NCI-H748 (cell line): ENCODE data around the gene RASSF8.
A peak's percentile ranks its signal among the peaks of the same experiment; 100 is the strongest.

Experiments used
- DNase-seq: peaks from one replicate; lab custom pipeline; 2025; ENCODE audit not compliant: unreplicated experiment; lab: John Stamatoyannopoulos, UW

Gene RASSF8

GRCh38 chr12:26027401-26027800 lies 68.9 kb downstream of the RASSF8 start:
- DNase-seq, result no peak

GRCh38 chr12:26028953-26029735 lies 70.7 kb downstream of the RASSF8 start:
- peak; percentile 14 for DNase-seq

DNA sequence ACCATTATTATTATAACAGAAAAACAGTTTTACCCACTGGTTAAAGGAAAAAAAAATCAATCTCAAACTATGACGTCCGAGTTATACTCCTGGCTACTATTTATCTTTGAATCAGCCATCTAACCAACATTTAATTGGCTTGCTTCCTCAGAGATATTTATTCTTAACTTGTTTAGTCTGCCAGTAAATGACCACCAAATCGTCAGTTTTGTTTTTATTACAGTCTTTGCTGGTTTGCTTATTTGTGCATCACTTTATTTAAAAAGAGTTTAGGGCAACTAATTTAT lies 71.2 kb downstream of the RASSF8 start:
- no peak for DNase-seq

DNA sequence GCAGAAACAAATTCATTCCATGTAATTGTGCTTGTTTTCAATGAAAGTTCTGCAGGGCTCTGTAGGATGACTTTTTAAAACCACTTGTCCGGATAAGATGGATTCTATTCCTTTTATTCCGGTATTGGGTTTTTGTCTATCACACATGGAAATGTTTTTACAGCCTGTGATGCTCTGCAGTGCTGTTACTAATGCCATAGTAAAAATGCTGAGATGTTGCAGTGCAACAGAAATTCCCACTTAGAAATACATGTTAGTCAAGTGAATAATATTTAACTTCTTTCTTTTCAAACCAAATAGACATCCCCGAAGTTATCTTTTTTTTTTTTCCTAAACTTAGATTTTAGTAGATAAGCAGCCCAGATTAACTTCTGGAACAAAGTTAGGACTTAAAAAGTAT lies 71.9 kb downstream of the RASSF8 start:
- DNase-seq, result no peak

DNA sequence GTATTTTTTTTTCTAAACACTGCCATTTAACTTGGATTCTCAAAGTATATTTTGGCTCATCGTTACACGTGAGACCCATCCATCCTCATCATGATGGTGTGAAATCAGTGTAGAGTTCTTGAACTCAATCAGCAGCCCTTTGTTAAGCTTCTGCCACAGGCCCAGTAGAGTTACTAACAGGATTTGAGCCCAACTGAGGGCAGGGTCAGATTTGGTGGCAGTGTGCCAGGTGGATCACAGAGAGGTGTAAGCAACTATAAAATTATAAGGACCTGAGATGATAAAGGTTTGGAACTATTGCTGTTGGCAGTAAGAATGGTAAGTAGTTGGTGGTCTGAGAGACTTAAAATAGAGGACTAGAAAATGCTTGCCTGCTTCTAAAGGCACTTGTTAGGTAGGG lies 72.8 kb downstream of the RASSF8 start:
- DNase-seq, result no peak

DNA sequence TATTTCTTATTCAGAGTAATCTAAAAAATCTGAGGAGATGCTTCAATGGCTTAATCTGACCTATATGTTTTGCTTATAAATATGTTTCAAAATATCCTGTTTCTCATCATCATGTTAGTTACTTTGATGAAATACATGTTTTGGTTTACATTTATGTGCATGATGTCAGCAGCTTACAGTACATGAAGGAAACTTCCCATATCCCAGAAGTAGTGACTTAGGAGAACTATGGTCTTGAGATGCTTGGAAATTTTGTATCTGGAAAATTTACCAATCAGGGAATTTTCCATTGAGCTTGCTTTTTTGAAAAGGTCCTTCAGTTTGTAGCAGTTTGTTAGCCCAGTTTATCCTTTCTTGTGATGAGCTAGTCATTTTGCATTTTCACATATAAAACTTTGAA lies 73.3 kb downstream of the RASSF8 start:
- no peak for DNase-seq

DNA sequence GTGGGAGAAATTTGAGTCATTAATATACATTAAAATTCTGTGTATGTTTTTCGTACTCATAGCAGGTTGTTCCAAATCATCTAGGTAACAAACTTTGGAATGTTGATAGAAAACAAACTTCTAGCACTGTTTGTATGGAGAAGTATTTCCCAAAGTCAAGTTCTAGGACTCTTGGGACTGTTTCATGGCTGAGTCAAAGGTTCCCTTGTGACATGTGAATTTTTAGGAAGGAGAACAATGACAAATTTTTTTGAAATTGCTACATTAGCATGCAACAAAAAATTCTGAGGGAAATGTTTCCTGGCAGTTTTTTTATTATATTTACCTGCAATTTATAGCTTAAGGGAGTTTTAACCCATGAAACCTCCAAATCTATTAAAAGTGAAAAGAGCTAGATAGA lies 73.8 kb downstream of the RASSF8 start:
- no peak for DNase-seq

DNA sequence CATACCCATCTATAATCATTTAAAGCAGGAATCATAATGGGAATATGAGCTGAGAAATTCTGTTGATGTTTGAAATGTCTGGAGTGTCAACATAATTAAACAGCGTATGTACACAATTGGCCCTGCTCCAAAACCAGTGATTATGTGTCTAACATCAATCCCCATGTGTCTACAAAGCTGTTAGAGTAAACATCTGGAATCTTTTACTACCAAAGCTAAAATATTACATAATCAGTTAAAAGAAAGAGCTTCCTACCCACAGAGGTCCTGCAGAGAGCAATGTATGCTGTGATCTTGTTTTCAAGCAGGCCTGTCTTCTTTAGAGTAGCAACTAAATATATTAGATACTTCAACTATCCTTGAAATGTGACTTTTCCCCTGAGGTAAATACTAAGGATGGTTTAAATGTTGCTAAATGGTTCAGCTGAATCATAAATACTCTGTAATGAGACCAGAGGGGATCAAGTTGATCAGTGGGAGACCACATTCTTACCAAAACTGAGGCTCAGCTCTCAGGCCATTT lies 74.3 kb downstream of the RASSF8 start:
- peak; percentile 79 for DNase-seq

GRCh38 chr12:26034371-26035142 lies 76.1 kb downstream of the RASSF8 start:
- no peak for DNase-seq

GRCh38 chr12:26036877-26037276 lies 78.4 kb downstream of the RASSF8 start:
- DNase-seq, result no peak

- DNase-seq, result no peak
Measured at GRCh38 chr12:26037615-26038220, 79.2 kb downstream of the RASSF8 start.

GRCh38 chr12:26042645-26043044 lies 84.2 kb downstream of the RASSF8 start:
- no peak for DNase-seq

- DNase-seq, result no peak
Measured at GRCh38 chr12:26043135-26044006, 84.9 kb downstream of the RASSF8 start.

- no peak for DNase-seq
Measured at GRCh38 chr12:26044007-26044394, 85.5 kb downstream of the RASSF8 start.

DNA sequence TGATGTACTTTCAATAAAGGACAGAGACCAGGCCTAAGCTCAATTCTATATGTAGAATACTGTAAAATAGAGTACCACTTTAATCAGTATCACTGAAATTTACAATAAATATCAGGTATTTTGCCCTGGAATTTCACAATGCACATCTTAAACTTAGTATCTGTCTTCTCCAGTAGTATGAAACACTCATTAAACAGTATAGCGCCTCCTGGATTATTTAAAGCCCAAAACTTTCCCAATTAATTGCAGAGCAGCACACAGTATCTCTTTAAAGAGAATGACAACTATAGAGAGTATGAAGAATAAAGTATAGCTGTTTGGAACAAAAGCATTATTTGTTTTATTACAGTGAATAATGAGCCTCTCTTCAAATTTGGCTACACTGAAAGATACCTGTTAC lies 86.1 kb downstream of the RASSF8 start:
- no peak for DNase-seq

- no peak for DNase-seq
Measured at GRCh38 chr12:26046203-26046602, 87.7 kb downstream of the RASSF8 start.

GRCh38 chr12:26046906-26047305 lies 88.4 kb downstream of the RASSF8 start:
- DNase-seq, result no peak

DNA sequence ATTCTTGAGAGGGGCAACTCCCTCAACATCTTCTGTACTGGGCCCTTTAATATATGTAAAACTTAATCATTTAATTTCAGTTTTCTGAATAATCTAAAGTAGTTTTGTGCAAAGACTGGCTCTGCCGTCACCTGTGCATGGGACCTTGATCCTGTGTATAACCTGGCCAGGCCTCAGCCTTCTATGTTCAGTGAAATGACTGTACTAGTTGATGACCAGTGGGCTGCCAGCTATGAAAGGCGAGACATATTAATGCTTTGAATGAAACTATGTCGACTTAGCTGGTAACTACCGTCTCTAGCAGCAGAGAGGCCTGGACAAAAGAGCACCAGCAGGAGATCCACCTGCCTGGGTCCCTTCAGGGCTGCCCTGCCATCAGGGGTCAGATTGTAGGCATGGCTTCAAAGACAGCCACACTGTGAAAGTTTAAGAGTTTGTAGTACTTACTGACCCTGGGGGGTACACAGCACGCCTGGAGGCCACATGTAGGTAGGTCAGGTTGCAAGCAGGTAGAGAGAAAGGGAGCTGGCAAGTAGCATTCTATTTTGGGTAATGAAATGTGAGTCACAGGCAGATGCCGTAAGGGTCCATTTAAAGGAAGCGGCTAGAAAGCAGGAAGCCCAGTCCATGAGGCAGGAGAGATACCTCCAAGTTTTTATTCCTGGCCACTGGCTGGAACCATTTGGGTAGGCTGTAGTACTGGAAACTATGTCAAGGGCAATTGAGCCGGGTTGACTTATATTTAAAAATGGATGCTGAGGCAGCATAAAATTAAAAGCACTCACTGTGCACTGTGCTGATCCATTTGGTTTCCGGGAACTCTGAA lies 89.1 kb downstream of the RASSF8 start:
- DNase-seq, result no peak

DNA sequence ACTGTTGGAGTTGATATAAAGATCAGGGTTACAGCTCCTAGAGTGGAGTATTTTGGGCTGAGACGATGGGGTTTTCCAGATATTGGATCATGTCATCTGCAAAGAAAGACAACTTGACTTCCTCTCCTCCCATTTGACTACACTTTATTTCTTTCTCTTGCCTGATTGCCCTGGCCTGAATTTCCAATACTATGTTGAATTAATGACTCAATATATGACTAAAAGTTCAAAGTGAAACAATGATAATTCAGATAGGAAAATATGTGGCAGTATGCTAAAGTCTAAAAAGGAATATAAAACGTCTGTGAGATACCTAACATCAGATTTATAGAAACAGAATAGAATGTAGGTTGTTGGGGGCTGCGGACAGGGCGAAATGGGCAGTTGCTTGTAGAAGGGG lies 94.2 kb downstream of the RASSF8 start:
- DNase-seq, result no peak

- DNase-seq, result no peak
Measured at GRCh38 chr12:26054383-26054782, 95.9 kb downstream of the RASSF8 start.
